HG03196 (cell line): Measurements from ENCODE around the gene ALPK3.

Source experiments
- ATAC-seq: cut with Tn5 transposase; IDR thresholded peaks from one replicate; pipeline ENCODE4 v1.9.1; 2021; ENCODE audit not compliant: unreplicated experiment

ALPK3 gene

GRCh38 chr15:84823282-84823878 lies 6.2 kb downstream of the ALPK3 start:
- ATAC-seq = no peak

GRCh38 chr15:84824260-84825007 lies 7.3 kb downstream of the ALPK3 start:
- no peak for ATAC-seq

GRCh38 chr15:84826369-84826823 lies 9.2 kb downstream of the ALPK3 start:
- no peak for ATAC-seq

GRCh38 chr15:84827246-84827645 lies 10.1 kb downstream of the ALPK3 start:
- no peak for ATAC-seq

- no peak for ATAC-seq
Observed at GRCh38 chr15:84828086-84828908, 11.1 kb downstream of the ALPK3 start.

GRCh38 chr15:84829428-84829827 lies 12.3 kb downstream of the ALPK3 start:
- ATAC-seq = no peak

- no peak for ATAC-seq
Observed at GRCh38 chr15:84830036-84830435, 12.9 kb downstream of the ALPK3 start.

GRCh38 chr15:84831028-84831427 lies 13.9 kb downstream of the ALPK3 start:
- ATAC-seq = no peak

- ATAC-seq = no peak
Observed at GRCh38 chr15:84831613-84832012, 14.5 kb downstream of the ALPK3 start.

GRCh38 chr15:84832448-84833040 lies 15.4 kb downstream of the ALPK3 start:
- ATAC-seq = no peak

GRCh38 chr15:84833447-84834228 lies 16.5 kb downstream of the ALPK3 start:
- no peak for ATAC-seq

- no peak for ATAC-seq
Observed at GRCh38 chr15:84834229-84834955, 17.2 kb downstream of the ALPK3 start.

- no peak for ATAC-seq
Observed at GRCh38 chr15:84834969-84835368, 17.8 kb downstream of the ALPK3 start.

GRCh38 chr15:84835661-84836337 lies 18.6 kb downstream of the ALPK3 start:
- ATAC-seq = no peak

- ATAC-seq = no peak
Observed at GRCh38 chr15:84836844-84837243, 19.7 kb downstream of the ALPK3 start.

- no peak for ATAC-seq
Observed at GRCh38 chr15:84839714-84840113, 22.6 kb downstream of the ALPK3 start.

GRCh38 chr15:84840255-84840654 lies 23.1 kb downstream of the ALPK3 start:
- ATAC-seq = no peak

- ATAC-seq = no peak
Observed at GRCh38 chr15:84840741-84841429, 23.7 kb downstream of the ALPK3 start.

GRCh38 chr15:84842781-84843180 lies 25.6 kb downstream of the ALPK3 start:
- ATAC-seq = no peak
